WTC11 (cell line): Measurements from ENCODE around the gene C11orf65. TPM values are rescaled to one million over a fixed set of nuclear protein-coding genes. Genes with fewer than 3 reads are reported as not detected.

Experiments
- ATAC-seq: fragments of 200-7000 bp; cut with Tn5 transposase; 2 replicates; pipeline ENCODE4 v1.10.0; 2021; ENCODE audit warnings: mild to moderate bottlenecking, moderate library complexity
- CTCF ChIA-PET: fragments of 300-600 bp; sonication (Branson Sonifier 250); formaldehyde crosslinking; loops from one replicate; lab custom pipeline; 2021; ENCODE audit warnings: antibody characterized with exemption; lab: Charles Lee
- POLR2A ChIA-PET: fragments of 350-600 bp; sonication (Branson Sonifier 250); formaldehyde crosslinking; loops from one replicate; lab custom pipeline; 2021; ENCODE audit warnings: antibody characterized with exemption; lab: Charles Lee
- DNase-seq: peaks from one replicate; pipeline ENCODE4 v3.0.0; 2021; ENCODE audit warnings: low spot score
- H3K27ac Mint-ChIP-seq: 2 replicates; pipeline ENCODE4 v1.8.0; 2021; ENCODE audit warnings: mixed read lengths
- H3K27me3 Mint-ChIP-seq: 2 replicates; pipeline ENCODE4 v1.8.0; 2021; ENCODE audit warnings: low read depth, mild to moderate bottlenecking, moderate library complexity, mixed read lengths
- H3K36me3 Mint-ChIP-seq: 2 replicates; pipeline ENCODE4 v1.8.0; 2021; ENCODE audit warnings: mixed read lengths
- H3K4me1 Mint-ChIP-seq: 2 replicates; pipeline ENCODE4 v1.8.0; 2022; ENCODE audit warnings: mixed read lengths
- H3K4me3 Mint-ChIP-seq: 2 replicates; pipeline ENCODE4 v1.8.0; 2021; ENCODE audit warnings: mild to moderate bottlenecking, moderate library complexity, mixed read lengths
- H3K9me3 Mint-ChIP-seq: 2 replicates; pipeline ENCODE4 v1.8.0; 2021; ENCODE audit warnings: mixed read lengths
- JUN ChIP-seq: sonication (generic); formaldehyde crosslinking; IDR thresholded peaks from 2 replicates; pipeline ENCODE4 v1.8.0; 2023; ENCODE audit warnings: mild to moderate bottlenecking, missing genetic modification reagents
- NR1H2 ChIP-seq: sonication (generic); formaldehyde crosslinking; IDR thresholded peaks from 2 replicates; pipeline ENCODE4 v1.9.0; 2021; ENCODE audit warnings: mild to moderate bottlenecking, moderate library complexity, missing genetic modification reagents
- NR2C2 ChIP-seq: sonication (generic); formaldehyde crosslinking; IDR thresholded peaks from 2 replicates; pipeline ENCODE4 v1.8.0; 2022; ENCODE audit warnings: mild to moderate bottlenecking, missing genetic modification reagents
- RELA ChIP-seq: sonication (generic); formaldehyde crosslinking; IDR thresholded peaks from 2 replicates; pipeline ENCODE4 v1.8.1; 2022; ENCODE audit warnings: missing genetic modification reagents, mild to moderate bottlenecking, borderline replicate concordance
- SOX15 ChIP-seq: fragments of 250-450 bp; sonication (Bioruptor Pico); IDR thresholded peaks from 2 replicates; pipeline ENCODE4 v1.9.0; 2021; ENCODE audit warnings: mild to moderate bottlenecking
- TEAD4 ChIP-seq: sonication (generic); formaldehyde crosslinking; IDR thresholded peaks from 2 replicates; pipeline ENCODE4 v1.8.0; 2022; ENCODE audit warnings: mild to moderate bottlenecking, missing genetic modification reagents
- ZBTB21 ChIP-seq: sonication (generic); formaldehyde crosslinking; IDR thresholded peaks from 2 replicates; pipeline ENCODE4 v1.8.1; 2023; ENCODE audit warnings: mild to moderate bottlenecking, missing genetic modification reagents, borderline replicate concordance
- ZNF138 ChIP-seq: sonication (generic); formaldehyde crosslinking; conservative IDR thresholded peaks from 2 replicates; pipeline ENCODE4 v1.8.1; 2022; ENCODE audit warnings: mild to moderate bottlenecking, moderate library complexity, missing genetic modification reagents
- ZNF219 ChIP-seq: sonication (generic); formaldehyde crosslinking; IDR thresholded peaks from 2 replicates; pipeline ENCODE4 v1.8.0; 2023; ENCODE audit warnings: missing genetic modification reagents, mild to moderate bottlenecking, borderline replicate concordance
- ZNF416 ChIP-seq: fragments of 250-450 bp; sonication (Bioruptor Pico); IDR thresholded peaks from 2 replicates; pipeline ENCODE4 v1.9.0; 2021; ENCODE audit warnings: mild to moderate bottlenecking, inconsistent platforms
- ZNF423 ChIP-seq: fragments of 250-450 bp; sonication (Bioruptor Pico); IDR thresholded peaks from 2 replicates; pipeline ENCODE4 v2.1.2; 2022; ENCODE audit warnings: mild to moderate bottlenecking, moderate library complexity
- ZNF671 ChIP-seq: fragments of 250-450 bp; sonication (Bioruptor Pico); IDR thresholded peaks from 2 replicates; pipeline ENCODE4 v1.8.0; 2021; ENCODE audit warnings: mild to moderate bottlenecking
- total RNA-seq: library from RNA; stranded (reverse); gene quantifications from 3 replicates; pipeline ENCODE4 v1.2.3, GENCODE V29; 2021
- TF ChIP-seq, protein P1 (sequence below): fragments of 250-450 bp; sonication (Bioruptor Pico); IDR thresholded peaks from 2 replicates; pipeline ENCODE4 v1.9.0; 2021; ENCODE audit warnings: mild to moderate bottlenecking
- TF ChIP-seq, protein P2 (sequence below): sonication (generic); formaldehyde crosslinking; IDR thresholded peaks from 2 replicates; pipeline ENCODE4 v1.8.0; 2022; ENCODE audit warnings: mild to moderate bottlenecking, missing genetic modification reagents
- TF ChIP-seq, protein P3 (sequence below): fragments of 250-450 bp; sonication (Bioruptor Pico); IDR thresholded peaks from 2 replicates; pipeline ENCODE4 v1.9.0; 2021; ENCODE audit warnings: mild to moderate bottlenecking
- TF ChIP-seq, protein P4 (sequence below): sonication (generic); formaldehyde crosslinking; conservative IDR thresholded peaks from 2 replicates; pipeline ENCODE4 v1.8.1; 2023; ENCODE audit warnings: mild to moderate bottlenecking, low read depth, missing genetic modification reagents, moderate library complexity
- TF ChIP-seq, protein P5 (sequence below): sonication (generic); formaldehyde crosslinking; IDR thresholded peaks from 2 replicates; pipeline ENCODE4 v1.8.0; 2022; ENCODE audit warnings: mild to moderate bottlenecking, missing genetic modification reagents
- TF ChIP-seq, protein P6 (sequence below): sonication (generic); formaldehyde crosslinking; IDR thresholded peaks from 2 replicates; pipeline ENCODE4 v1.8.1; 2023; ENCODE audit warnings: mild to moderate bottlenecking, missing genetic modification reagents
- TF ChIP-seq, protein P7 (sequence below): sonication (generic); formaldehyde crosslinking; IDR thresholded peaks from 2 replicates; pipeline ENCODE4 v1.8.1; 2023; ENCODE audit warnings: mild to moderate bottlenecking, missing genetic modification reagents, borderline replicate concordance
- TF ChIP-seq, protein P8 (sequence below): sonication (generic); formaldehyde crosslinking; IDR thresholded peaks from 2 replicates; pipeline ENCODE4 v1.8.1; 2022; ENCODE audit warnings: mild to moderate bottlenecking, moderate library complexity, missing genetic modification reagents

Gene C11orf65
- total RNA-seq, 1 experiment from 2014 or later: 0.83 TPM

DNA sequence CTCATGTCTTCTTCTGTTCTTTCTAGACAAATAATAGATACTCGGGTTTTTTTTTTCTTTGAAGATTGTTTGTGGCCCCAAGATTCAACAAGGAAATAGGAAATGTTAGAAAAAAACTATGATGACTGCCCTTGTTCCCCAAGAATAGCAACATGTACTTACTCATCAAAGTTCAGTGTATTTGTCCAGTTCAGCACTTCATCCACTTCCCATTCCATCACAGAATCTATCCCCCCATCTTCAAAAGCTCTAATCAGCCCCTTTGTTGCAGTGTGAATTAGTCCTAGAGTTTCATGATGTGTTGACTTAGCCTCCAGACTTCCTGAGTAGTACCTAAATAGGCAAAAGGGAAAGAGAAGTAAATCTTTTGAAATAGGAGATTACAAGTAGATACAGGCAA lies 74.3 kb downstream of the C11orf65 start:
- Mint-ChIP-seq H3K4me1 (no peaks in the 10 kb centered on the region), H3K36me3 (no peaks in the 10 kb centered on the region), H3K27ac (no peak overlapping the region), H3K27me3 (no peaks in the 10 kb centered on the region), H3K4me3 (no peak overlapping the region), H3K9me3 (no peaks in the 10 kb centered on the region)
- ATAC-seq: no peak
- no peak for DNase-seq
- POLR2A ChIA-PET: no interaction called here
- TF ChIP-seq ZNF423 (no peak), ZNF219 (CRISPR knock-in tag) (no peak), TEAD4 (no peak), ZNF671 (CRISPR knock-in tag) (no peak), JUN (CRISPR knock-in tag) (no peak), NR2C2 (CRISPR knock-in tag) (no peak), ZNF138 (no peak), RELA (CRISPR knock-in tag) (no peak), ZNF416 (CRISPR knock-in tag) (no peak), NR1H2 (no peak), ZBTB21 (CRISPR knock-in tag) (no peak), SOX15 (CRISPR knock-in tag) (no peak)
- TF ChIP-seq, protein P1, sequence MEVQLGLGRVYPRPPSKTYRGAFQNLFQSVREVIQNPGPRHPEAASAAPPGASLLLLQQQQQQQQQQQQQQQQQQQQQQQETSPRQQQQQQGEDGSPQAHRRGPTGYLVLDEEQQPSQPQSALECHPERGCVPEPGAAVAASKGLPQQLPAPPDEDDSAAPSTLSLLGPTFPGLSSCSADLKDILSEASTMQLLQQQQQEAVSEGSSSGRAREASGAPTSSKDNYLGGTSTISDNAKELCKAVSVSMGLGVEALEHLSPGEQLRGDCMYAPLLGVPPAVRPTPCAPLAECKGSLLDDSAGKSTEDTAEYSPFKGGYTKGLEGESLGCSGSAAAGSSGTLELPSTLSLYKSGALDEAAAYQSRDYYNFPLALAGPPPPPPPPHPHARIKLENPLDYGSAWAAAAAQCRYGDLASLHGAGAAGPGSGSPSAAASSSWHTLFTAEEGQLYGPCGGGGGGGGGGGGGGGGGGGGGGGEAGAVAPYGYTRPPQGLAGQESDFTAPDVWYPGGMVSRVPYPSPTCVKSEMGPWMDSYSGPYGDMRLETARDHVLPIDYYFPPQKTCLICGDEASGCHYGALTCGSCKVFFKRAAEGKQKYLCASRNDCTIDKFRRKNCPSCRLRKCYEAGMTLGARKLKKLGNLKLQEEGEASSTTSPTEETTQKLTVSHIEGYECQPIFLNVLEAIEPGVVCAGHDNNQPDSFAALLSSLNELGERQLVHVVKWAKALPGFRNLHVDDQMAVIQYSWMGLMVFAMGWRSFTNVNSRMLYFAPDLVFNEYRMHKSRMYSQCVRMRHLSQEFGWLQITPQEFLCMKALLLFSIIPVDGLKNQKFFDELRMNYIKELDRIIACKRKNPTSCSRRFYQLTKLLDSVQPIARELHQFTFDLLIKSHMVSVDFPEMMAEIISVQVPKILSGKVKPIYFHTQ (CRISPR knock-in tag): no peak
- TF ChIP-seq, protein P2, sequence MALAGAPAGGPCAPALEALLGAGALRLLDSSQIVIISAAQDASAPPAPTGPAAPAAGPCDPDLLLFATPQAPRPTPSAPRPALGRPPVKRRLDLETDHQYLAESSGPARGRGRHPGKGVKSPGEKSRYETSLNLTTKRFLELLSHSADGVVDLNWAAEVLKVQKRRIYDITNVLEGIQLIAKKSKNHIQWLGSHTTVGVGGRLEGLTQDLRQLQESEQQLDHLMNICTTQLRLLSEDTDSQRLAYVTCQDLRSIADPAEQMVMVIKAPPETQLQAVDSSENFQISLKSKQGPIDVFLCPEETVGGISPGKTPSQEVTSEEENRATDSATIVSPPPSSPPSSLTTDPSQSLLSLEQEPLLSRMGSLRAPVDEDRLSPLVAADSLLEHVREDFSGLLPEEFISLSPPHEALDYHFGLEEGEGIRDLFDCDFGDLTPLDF (CRISPR knock-in tag): no peak
- TF ChIP-seq, protein P3, sequence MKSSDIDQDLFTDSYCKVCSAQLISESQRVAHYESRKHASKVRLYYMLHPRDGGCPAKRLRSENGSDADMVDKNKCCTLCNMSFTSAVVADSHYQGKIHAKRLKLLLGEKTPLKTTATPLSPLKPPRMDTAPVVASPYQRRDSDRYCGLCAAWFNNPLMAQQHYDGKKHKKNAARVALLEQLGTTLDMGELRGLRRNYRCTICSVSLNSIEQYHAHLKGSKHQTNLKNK: no peak
- TF ChIP-seq, protein P4, sequence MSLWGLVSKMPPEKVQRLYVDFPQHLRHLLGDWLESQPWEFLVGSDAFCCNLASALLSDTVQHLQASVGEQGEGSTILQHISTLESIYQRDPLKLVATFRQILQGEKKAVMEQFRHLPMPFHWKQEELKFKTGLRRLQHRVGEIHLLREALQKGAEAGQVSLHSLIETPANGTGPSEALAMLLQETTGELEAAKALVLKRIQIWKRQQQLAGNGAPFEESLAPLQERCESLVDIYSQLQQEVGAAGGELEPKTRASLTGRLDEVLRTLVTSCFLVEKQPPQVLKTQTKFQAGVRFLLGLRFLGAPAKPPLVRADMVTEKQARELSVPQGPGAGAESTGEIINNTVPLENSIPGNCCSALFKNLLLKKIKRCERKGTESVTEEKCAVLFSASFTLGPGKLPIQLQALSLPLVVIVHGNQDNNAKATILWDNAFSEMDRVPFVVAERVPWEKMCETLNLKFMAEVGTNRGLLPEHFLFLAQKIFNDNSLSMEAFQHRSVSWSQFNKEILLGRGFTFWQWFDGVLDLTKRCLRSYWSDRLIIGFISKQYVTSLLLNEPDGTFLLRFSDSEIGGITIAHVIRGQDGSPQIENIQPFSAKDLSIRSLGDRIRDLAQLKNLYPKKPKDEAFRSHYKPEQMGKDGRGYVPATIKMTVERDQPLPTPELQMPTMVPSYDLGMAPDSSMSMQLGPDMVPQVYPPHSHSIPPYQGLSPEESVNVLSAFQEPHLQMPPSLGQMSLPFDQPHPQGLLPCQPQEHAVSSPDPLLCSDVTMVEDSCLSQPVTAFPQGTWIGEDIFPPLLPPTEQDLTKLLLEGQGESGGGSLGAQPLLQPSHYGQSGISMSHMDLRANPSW (CRISPR knock-in tag): no peak
- TF ChIP-seq, protein P5, sequence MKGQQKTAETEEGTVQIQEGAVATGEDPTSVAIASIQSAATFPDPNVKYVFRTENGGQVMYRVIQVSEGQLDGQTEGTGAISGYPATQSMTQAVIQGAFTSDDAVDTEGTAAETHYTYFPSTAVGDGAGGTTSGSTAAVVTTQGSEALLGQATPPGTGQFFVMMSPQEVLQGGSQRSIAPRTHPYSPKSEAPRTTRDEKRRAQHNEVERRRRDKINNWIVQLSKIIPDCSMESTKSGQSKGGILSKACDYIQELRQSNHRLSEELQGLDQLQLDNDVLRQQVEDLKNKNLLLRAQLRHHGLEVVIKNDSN (CRISPR knock-in tag): no peak
- TF ChIP-seq, protein P6, sequence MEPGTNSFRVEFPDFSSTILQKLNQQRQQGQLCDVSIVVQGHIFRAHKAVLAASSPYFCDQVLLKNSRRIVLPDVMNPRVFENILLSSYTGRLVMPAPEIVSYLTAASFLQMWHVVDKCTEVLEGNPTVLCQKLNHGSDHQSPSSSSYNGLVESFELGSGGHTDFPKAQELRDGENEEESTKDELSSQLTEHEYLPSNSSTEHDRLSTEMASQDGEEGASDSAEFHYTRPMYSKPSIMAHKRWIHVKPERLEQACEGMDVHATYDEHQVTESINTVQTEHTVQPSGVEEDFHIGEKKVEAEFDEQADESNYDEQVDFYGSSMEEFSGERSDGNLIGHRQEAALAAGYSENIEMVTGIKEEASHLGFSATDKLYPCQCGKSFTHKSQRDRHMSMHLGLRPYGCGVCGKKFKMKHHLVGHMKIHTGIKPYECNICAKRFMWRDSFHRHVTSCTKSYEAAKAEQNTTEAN (CRISPR knock-in tag): no peak
- TF ChIP-seq, protein P7, sequence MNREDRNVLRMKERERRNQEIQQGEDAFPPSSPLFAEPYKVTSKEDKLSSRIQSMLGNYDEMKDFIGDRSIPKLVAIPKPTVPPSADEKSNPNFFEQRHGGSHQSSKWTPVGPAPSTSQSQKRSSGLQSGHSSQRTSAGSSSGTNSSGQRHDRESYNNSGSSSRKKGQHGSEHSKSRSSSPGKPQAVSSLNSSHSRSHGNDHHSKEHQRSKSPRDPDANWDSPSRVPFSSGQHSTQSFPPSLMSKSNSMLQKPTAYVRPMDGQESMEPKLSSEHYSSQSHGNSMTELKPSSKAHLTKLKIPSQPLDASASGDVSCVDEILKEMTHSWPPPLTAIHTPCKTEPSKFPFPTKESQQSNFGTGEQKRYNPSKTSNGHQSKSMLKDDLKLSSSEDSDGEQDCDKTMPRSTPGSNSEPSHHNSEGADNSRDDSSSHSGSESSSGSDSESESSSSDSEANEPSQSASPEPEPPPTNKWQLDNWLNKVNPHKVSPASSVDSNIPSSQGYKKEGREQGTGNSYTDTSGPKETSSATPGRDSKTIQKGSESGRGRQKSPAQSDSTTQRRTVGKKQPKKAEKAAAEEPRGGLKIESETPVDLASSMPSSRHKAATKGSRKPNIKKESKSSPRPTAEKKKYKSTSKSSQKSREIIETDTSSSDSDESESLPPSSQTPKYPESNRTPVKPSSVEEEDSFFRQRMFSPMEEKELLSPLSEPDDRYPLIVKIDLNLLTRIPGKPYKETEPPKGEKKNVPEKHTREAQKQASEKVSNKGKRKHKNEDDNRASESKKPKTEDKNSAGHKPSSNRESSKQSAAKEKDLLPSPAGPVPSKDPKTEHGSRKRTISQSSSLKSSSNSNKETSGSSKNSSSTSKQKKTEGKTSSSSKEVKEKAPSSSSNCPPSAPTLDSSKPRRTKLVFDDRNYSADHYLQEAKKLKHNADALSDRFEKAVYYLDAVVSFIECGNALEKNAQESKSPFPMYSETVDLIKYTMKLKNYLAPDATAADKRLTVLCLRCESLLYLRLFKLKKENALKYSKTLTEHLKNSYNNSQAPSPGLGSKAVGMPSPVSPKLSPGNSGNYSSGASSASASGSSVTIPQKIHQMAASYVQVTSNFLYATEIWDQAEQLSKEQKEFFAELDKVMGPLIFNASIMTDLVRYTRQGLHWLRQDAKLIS (CRISPR knock-in tag): no peak
- TF ChIP-seq, protein P8, sequence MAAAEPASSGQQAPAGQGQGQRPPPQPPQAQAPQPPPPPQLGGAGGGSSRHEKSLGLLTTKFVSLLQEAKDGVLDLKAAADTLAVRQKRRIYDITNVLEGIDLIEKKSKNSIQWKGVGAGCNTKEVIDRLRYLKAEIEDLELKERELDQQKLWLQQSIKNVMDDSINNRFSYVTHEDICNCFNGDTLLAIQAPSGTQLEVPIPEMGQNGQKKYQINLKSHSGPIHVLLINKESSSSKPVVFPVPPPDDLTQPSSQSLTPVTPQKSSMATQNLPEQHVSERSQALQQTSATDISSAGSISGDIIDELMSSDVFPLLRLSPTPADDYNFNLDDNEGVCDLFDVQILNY (CRISPR knock-in tag): no peak
- CTCF ChIA-PET: no interaction called here
